ENCODE data around the gene DPY30.

GRCh38 chr2:31980674-31981356, 58.8 kb downstream of the DPY30 start:
- TF ChIP-seq SUZ12 (IDR thresholded peaks at IDR 0.05; ENCODE audit: extremely low read depth, insufficient read depth, insufficient read length) = no peak
- no peak for TF ChIP-seq YY1 (IDR thresholded peaks at IDR 0.05; ENCODE audit: insufficient read depth, insufficient read length)

Data from NT2/D1 (cell line).